Skeletal muscle satellite cell (primary cell): ENCODE results near the gene SUN3.
"Not testable (repeated sequence)": the region's sequence is repeated elsewhere in the genome, so short reads cannot be mapped to it uniquely, and the experiment has no call there.

Experiments used
- H3K27me3 ChIP-seq: 2 replicates; pipeline ENCODE4 v1.7.0; 2013; ENCODE audit warnings: low read length; ENCODE audit not compliant: control insufficient read depth, insufficient read depth
- H3K36me3 ChIP-seq: 2 replicates; pipeline ENCODE4 v1.7.0; 2013; ENCODE audit warnings: mild to moderate bottlenecking, control low read depth, low read length; ENCODE audit not compliant: insufficient read depth
- H3K4me1 ChIP-seq: 2 replicates; pipeline ENCODE4 v1.7.0; 2013; ENCODE audit warnings: low read length; ENCODE audit not compliant: control insufficient read depth, insufficient read depth
- H3K4me2 ChIP-seq: 2 replicates; pipeline ENCODE4 v1.7.0; 2013; ENCODE audit warnings: mild to moderate bottlenecking, low read length
- H3K4me3 ChIP-seq: 2 replicates; pipeline ENCODE4 v1.7.0; 2013; ENCODE audit warnings: low read length
- H3K9ac ChIP-seq: 2 replicates; pipeline ENCODE4 v1.7.0; 2013; ENCODE audit warnings: mild to moderate bottlenecking, low read depth, low read length, moderate library complexity
- H3K9me3 ChIP-seq: replicated peaks from 2 replicates; pipeline ENCODE4 v1.7.0; 2013; ENCODE audit warnings: mild to moderate bottlenecking, control low read depth, low read length

SUN3 gene

GRCh38 chr7:47942651-47943050, 86.3 kb downstream of the SUN3 start:
- H3K4me3 ChIP-seq, H3K36me3 ChIP-seq, H3K4me2 ChIP-seq, H3K9me3 ChIP-seq, H3K27me3 ChIP-seq, H3K9ac ChIP-seq: not testable (repeated sequence)
- H3K4me1 ChIP-seq = peaks cover 30% of the 10 kb centered on the region

- Histone ChIP-seq H3K27me3 (no peaks in the 10 kb centered on the region), H3K9me3 (no peaks in the 10 kb centered on the region), H3K9ac (peak overlapping the region; percentile 71), H3K36me3 (no peaks in the 10 kb centered on the region), H3K4me1 (peaks cover 30% of the 10 kb centered on the region), H3K4me3 (no peak overlapping the region), H3K4me2 (peak overlapping the region; percentile 51)
Measured at GRCh38 chr7:47942132-47942531, 86.8 kb downstream of the SUN3 start.

DNA sequence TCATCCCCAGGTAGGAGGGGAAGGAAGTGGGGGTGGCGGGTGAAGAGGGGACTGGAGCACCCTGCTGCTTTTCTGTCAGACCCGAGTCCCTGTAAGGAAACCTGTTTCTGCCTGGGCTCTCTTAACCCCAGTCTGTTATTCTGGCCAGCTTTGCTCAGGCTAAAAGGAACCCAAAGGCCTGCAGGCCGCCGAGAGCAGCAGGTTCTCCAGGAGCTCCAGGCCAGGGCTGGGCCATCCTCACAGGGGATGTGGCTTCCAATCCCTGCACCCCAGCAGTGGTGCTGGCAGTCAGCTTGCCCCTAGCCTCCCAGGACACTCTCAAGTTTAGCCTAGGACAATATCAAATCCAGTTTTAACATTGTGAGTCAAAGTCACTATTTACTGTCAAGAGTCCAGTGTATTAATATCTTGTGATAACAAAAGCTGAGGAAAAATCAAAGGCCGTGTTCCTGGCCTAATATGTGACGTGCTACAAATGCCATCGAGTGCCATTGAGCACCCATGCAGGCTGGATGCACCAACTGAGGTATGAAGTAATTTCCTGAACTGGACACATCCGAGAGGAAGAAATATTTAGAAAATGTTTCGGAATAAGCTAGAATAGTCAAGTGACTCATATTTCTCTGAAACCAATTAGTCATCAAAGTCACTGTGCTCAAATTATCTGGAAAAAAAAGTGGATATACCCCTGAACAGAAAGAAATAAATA, 87.6 kb downstream of the SUN3 start:
- Histone ChIP-seq H3K4me2 (peak overlapping the region; percentile 75), H3K9me3 (no peaks in the 10 kb centered on the region), H3K4me1 (peaks cover 30% of the 10 kb centered on the region), H3K36me3 (no peaks in the 10 kb centered on the region), H3K27me3 (no peaks in the 10 kb centered on the region), H3K9ac (peak overlapping the region; percentile 81), H3K4me3 (peak overlapping the region; percentile 39)

DNA sequence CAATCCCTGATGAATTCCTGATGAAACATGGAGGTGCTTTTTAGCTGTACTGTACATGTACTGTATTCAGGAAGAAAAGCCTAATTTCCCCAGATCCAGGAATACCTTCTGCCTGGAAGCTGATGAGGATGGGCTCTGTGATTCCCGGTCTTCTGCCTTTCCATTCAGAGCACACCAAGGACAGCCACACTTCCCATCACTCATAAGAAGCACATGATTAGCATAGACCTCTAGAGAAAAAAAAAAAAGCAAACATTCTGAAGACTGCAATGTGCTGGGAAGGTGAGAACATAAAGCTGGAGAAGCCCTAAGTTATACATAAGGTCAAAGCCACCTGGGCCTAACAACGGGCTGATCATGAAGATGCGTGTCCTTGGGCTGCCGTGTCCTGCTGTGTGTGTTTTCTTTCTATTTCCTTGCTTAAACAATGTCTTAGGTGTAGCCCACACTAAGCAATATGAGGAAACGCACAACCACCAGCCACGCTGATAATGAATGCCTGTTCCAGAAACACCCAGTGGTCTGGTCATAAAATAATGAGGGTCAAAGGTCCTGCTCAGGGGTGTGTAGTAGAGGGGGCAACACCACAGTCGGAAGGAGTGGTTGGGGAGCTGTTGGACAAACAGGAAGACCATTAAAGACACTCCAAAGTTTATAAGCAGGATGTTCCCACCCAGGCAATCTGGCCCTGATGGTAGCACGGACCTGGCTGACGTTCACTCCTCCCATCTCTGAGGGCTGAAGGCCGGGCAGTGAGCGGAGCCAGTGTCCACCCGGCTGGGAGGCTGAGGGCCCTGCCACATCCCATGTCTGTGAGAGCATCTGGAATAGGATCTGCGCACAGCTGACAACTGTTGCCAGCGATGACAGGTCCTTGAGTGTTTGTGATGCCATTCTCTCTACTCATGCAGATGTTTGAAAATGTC, 88.6 kb downstream of the SUN3 start:
- H3K4me3 ChIP-seq = peak overlapping the region; percentile 39
- no peaks in the 10 kb centered on the region for H3K27me3 ChIP-seq
- no peaks in the 10 kb centered on the region for H3K9me3 ChIP-seq
- no peaks in the 10 kb centered on the region for H3K36me3 ChIP-seq
- H3K4me1 ChIP-seq = peaks cover 30% of the 10 kb centered on the region
- H3K9ac ChIP-seq = peak overlapping the region; percentile 81
- peak overlapping the region; percentile 75 for H3K4me2 ChIP-seq

DNA sequence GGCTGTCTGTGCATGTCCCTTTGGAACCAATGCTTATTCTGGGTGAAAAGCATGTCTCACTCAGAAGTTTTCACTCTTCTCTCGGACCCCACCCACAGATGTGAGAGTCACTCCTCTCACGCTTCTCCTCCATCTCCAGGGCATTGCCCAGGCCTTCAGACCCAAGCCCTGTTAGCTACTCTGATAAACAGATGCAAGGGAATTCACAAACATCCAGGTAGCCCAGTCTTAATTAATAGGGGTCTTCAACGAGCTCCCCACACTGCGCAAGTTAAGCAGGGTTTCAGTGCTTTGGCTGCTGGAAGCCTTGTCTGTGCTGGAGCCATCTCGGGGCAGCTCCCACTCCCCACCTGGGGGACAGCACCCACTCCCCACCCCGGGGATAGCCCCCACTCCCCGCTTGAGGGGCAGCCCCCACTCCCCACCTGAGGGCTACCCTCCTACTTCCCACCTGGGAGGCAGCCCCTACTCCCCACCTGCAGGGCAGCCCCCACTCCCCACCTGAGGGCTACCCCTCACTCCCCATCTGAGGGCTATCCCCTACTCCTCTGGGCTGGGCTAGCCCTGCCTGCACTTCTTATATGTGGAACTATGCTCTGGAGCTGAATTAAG, 89.4 kb downstream of the SUN3 start:
- no peaks in the 10 kb centered on the region for H3K9me3 ChIP-seq
- H3K4me1 ChIP-seq = peaks cover 30% of the 10 kb centered on the region
- H3K36me3 ChIP-seq = no peaks in the 10 kb centered on the region
- H3K4me3 ChIP-seq = no peak overlapping the region
- no peak overlapping the region for H3K9ac ChIP-seq
- H3K27me3 ChIP-seq = no peaks in the 10 kb centered on the region
- no peak overlapping the region for H3K4me2 ChIP-seq

- Histone ChIP-seq H3K4me2 (no peak overlapping the region), H3K27me3 (no peaks in the 10 kb centered on the region), H3K9ac (no peak overlapping the region), H3K4me3 (no peak overlapping the region), H3K36me3 (no peaks in the 10 kb centered on the region), H3K9me3 (no peaks in the 10 kb centered on the region), H3K4me1 (peaks cover 28% of the 10 kb centered on the region)
Measured at GRCh38 chr7:47938574-47939165, 90.2 kb downstream of the SUN3 start.

GRCh38 chr7:47937711-47938573, 91.0 kb downstream of the SUN3 start:
- Histone ChIP-seq H3K4me2 (no peak overlapping the region), H3K9ac (no peak overlapping the region), H3K36me3 (no peaks in the 10 kb centered on the region), H3K27me3 (no peaks in the 10 kb centered on the region), H3K4me1 (peaks cover 23% of the 10 kb centered on the region), H3K4me3 (no peak overlapping the region), H3K9me3 (no peaks in the 10 kb centered on the region)
